Suprapubic skin (tissue), 4 donors: Measurements from ENCODE around the gene STAM2. TPM values are rescaled to one million over a fixed set of nuclear protein-coding genes. Genes with fewer than 3 reads are reported as not detected.

ENCODE experiments used
- DNase-seq, 2 donors: peaks; one replicate each; pipeline ENCODE4 v3.0.0-alpha.2; 2019; ENCODE audit warnings: low spot score in 2 of 2
- H3K27ac ChIP-seq: fragments of 200-600 bp; sonication (generic); one replicate; pipeline ENCODE4 v1.5.1; 2019
- H3K27me3 ChIP-seq: fragments of 200-600 bp; sonication (generic); one replicate; pipeline ENCODE4 v1.5.1; 2019
- H3K36me3 ChIP-seq: fragments of 200-600 bp; sonication (generic); one replicate; pipeline ENCODE4 v1.5.1; 2019
- H3K4me1 ChIP-seq: fragments of 200-600 bp; sonication (generic); one replicate; pipeline ENCODE4 v1.5.1; 2019
- H3K4me3 ChIP-seq: fragments of 200-600 bp; sonication (generic); one replicate; pipeline ENCODE4 v1.5.1; 2019; ENCODE audit warnings: mild to moderate bottlenecking
- H3K9me3 ChIP-seq: fragments of 200-600 bp; sonication (generic); one replicate; pipeline ENCODE4 v1.5.1; 2019
- EP300 ChIP-seq: sonication (generic); formaldehyde crosslinking; IDR thresholded peaks from one replicate; pipeline ENCODE4 v1.6.1; 2017; ENCODE audit warnings: antibody characterized with exemption
- POLR2A ChIP-seq, 2 donors: fragments of 450-650 bp; IDR thresholded peaks; one replicate each; pipeline ENCODE4 v1.6.1; 2017; ENCODE audit warnings: antibody characterized with exemption in 2 of 2, mild to moderate bottlenecking in 2 of 2, moderate library complexity in 2 of 2
- POLR2AphosphoS5 ChIP-seq, 3 donors: sonication (generic); formaldehyde crosslinking; IDR thresholded peaks; one replicate each; pipeline ENCODE4 v1.6.1; 2017; ENCODE audit warnings: antibody characterized with exemption in 3 of 3
- WGBS: methylation state at CpG from one replicate; pipeline ENCODE4 v1.1.5; 2018; 5-methylcytosine and 5-hydroxymethylcytosine counted together
- total RNA-seq, 4 donors: library from RNA; depleted of rRNA; stranded (reverse); fragments of >200 nt; gene quantifications; one replicate each; pipeline ENCODE4 v1.1.0, GENCODE V29; 2016
- TF ChIP-seq, protein P1 (sequence below), 2 donors: fragments of 200-600 bp in 1 of 2; fragments of 450-650 bp in 1 of 2; sonication (generic) in 1 of 2; IDR thresholded peaks; one replicate each; pipeline ENCODE4 v1.5.1; 2016 to 2019; ENCODE audit warnings: antibody characterized with exemption in 2 of 2, mild to moderate bottlenecking in 1 of 2, moderate library complexity in 1 of 2

The STAM2 gene
- total RNA-seq, 4 donors from 2014 or later, result 27.4 to 42.2 (median 35.5) TPM

DNA sequence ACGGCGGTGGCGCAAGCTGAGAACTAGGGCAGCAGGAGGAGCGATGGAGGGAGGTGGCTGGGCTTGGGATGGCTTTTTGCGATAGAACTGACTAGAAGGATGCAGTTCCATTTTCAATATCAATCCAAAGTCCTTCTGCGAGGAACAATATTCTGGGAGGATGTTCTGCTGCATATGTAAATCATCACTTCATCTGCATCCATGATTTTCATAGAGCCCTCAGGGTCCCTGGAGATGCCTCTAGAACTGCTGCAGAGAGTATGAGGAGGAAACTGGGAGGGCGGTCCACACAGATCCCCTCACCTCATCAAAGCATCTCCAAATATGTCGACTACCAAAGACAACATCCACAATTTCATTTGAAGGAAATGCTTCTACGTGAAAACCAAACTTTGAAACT, 97.5 kb downstream of the STAM2 start:
- Histone ChIP-seq H3K36me3 (no peaks in the 10 kb centered on the region), H3K4me1 (no peaks in the 10 kb centered on the region), H3K9me3 (no peaks in the 10 kb centered on the region), H3K4me3 (no peak overlapping the region), H3K27me3 (no peaks in the 10 kb centered on the region), H3K27ac (no peak overlapping the region)
- TF ChIP-seq, protein P1, sequence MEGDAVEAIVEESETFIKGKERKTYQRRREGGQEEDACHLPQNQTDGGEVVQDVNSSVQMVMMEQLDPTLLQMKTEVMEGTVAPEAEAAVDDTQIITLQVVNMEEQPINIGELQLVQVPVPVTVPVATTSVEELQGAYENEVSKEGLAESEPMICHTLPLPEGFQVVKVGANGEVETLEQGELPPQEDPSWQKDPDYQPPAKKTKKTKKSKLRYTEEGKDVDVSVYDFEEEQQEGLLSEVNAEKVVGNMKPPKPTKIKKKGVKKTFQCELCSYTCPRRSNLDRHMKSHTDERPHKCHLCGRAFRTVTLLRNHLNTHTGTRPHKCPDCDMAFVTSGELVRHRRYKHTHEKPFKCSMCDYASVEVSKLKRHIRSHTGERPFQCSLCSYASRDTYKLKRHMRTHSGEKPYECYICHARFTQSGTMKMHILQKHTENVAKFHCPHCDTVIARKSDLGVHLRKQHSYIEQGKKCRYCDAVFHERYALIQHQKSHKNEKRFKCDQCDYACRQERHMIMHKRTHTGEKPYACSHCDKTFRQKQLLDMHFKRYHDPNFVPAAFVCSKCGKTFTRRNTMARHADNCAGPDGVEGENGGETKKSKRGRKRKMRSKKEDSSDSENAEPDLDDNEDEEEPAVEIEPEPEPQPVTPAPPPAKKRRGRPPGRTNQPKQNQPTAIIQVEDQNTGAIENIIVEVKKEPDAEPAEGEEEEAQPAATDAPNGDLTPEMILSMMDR (IDR thresholded peaks at IDR 0.05), result no peak
- TF ChIP-seq EP300 (no peak), POLR2AphosphoS5 (IDR thresholded peaks at IDR 0.05) (no peak), POLR2A (IDR thresholded peaks at IDR 0.05) (no peak)
- WGBS, result 94% methylated on average over 9 of the region's 9 CpGs
- DNase-seq, result no peak

DNA sequence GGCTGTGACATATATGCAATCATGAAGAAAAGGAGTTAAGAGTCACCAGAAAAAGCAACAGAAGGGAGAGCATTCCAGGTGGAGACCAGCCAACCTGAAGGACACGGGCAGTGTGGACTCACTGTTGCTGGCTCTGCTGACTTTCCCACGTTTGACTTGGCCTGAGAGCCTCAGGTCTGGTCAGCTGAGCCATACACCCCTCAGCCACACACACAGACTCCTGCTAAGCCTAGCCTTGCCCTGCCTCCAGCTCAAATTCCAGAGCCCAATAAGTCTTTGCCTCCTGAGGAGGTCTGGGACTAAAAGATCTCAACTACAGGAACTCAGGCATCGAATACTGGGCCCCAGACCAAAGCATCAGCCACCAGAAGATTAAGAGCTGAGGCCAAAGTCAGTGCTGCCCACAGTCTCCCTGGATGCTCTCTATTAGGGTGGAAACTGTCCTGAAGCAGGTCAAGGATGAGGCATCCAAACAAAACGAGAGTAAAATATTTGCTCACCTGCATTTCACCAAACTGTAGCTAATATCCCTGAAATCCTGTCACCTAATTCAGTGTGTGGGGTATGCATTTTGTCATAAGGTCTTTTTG, 100.0 kb downstream of the STAM2 start:
- TF ChIP-seq, protein P1 (IDR thresholded peaks at IDR 0.05), result no peak
- no peak for TF ChIP-seq EP300
- TF ChIP-seq POLR2A (IDR thresholded peaks at IDR 0.05), result no peak
- no peak overlapping the region for H3K27ac ChIP-seq
- no peaks in the 10 kb centered on the region for H3K36me3 ChIP-seq
- H3K4me1 ChIP-seq, result no peaks in the 10 kb centered on the region
- WGBS, result 35% methylated on average over 4 of the region's 4 CpGs
- DNase-seq, result no peak
- no peaks in the 10 kb centered on the region for H3K9me3 ChIP-seq
- H3K4me3 ChIP-seq, result no peak overlapping the region
- H3K27me3 ChIP-seq, result no peaks in the 10 kb centered on the region

DNA sequence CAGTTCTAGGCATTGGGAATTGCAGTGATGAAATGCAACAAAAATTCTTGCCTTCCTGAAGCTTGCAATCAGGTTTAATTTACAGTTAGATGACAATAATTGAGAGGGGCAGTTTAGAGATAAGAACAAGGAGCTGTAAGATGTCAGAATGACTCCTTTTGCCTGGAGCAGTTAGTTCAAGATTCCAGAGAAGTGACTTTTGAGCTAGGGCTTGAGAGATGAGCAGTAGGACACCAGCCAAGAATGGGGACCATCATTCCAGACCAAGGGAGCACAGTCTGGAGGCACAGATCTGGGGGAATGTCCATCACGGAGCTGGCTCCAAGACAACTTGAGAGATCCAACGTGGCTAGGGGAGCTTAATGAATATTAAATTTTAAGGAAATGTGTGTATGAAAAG, 103.6 kb downstream of the STAM2 start:
- H3K27me3 ChIP-seq, result no peaks in the 10 kb centered on the region
- no peak overlapping the region for H3K27ac ChIP-seq
- no peak for TF ChIP-seq EP300
- TF ChIP-seq, protein P1 (IDR thresholded peaks at IDR 0.05), result no peak
- TF ChIP-seq POLR2A (IDR thresholded peaks at IDR 0.05), result no peak
- no peak for TF ChIP-seq POLR2AphosphoS5 (IDR thresholded peaks at IDR 0.05)
- DNase-seq, result no peak
- H3K9me3 ChIP-seq, result no peaks in the 10 kb centered on the region
- H3K4me3 ChIP-seq, result no peak overlapping the region
- H3K36me3 ChIP-seq, result no peaks in the 10 kb centered on the region
- peaks cover 6% of the 10 kb centered on the region for H3K4me1 ChIP-seq
- 91% methylated on average over 2 of the region's 2 CpGs for WGBS

DNA sequence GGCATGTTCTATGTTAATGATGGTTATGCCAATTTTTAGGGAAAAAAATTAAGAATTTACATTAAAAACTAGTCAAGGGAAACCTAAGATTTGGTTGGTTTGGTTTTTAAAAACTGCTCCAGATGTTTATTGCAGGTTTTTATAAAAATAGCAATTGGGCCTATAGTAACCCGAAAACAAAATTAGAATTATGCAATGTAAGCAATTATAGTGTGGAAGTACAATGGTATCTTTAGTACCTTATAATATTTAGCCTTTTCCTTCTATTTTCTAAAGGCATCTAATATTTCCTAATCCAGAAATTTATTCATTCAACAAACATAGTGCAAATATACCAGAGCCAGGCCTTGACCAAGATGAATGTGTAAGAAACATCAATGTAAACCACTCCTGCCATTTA, 104.0 kb downstream of the STAM2 start:
- Histone ChIP-seq H3K27me3 (no peaks in the 10 kb centered on the region), H3K9me3 (no peaks in the 10 kb centered on the region), H3K4me3 (no peak overlapping the region), H3K36me3 (no peaks in the 10 kb centered on the region), H3K27ac (no peak overlapping the region), H3K4me1 (peaks cover 6% of the 10 kb centered on the region)
- whole genome bisulfite sequencing, result 86% methylated on average over 1 of the region's 1 CpG
- TF ChIP-seq, protein P1 (IDR thresholded peaks at IDR 0.05), result no peak
- TF ChIP-seq POLR2AphosphoS5 (IDR thresholded peaks at IDR 0.05) (no peak), POLR2A (IDR thresholded peaks at IDR 0.05) (no peak), EP300 (no peak)
- DNase-seq, result no peak

DNA sequence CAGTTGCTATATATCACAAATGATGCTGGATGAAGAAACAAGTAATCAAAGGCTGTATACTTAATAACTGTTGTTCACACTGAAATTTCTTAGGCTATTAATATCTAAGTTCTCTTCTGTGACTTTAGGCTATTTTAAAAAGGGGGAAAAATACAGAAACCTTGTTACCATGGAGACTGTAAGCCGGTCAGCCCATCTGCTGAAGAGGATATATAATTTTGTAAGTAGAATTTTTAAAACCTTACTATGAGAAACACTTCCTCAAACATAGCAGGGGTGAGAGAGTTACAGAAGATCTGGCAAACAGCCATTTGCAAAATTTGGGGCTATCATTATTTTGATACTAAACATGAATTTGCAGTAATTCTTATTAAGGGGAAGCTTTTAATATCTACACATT, 104.5 kb downstream of the STAM2 start:
- H3K27me3 ChIP-seq, result no peaks in the 10 kb centered on the region
- no peak overlapping the region for H3K27ac ChIP-seq
- no peak for DNase-seq
- 65% methylated on average over 1 of the region's 1 CpG for WGBS
- no peaks in the 10 kb centered on the region for H3K36me3 ChIP-seq
- H3K4me3 ChIP-seq, result no peak overlapping the region
- no peaks in the 10 kb centered on the region for H3K9me3 ChIP-seq
- TF ChIP-seq POLR2A (IDR thresholded peaks at IDR 0.05) (no peak), POLR2AphosphoS5 (IDR thresholded peaks at IDR 0.05) (no peak), EP300 (no peak)
- TF ChIP-seq, protein P1 (IDR thresholded peaks at IDR 0.05), result no peak
- peaks cover 6% of the 10 kb centered on the region for H3K4me1 ChIP-seq
